ENCODE results near the gene KIAA0930.

The KIAA0930 gene

DNA sequence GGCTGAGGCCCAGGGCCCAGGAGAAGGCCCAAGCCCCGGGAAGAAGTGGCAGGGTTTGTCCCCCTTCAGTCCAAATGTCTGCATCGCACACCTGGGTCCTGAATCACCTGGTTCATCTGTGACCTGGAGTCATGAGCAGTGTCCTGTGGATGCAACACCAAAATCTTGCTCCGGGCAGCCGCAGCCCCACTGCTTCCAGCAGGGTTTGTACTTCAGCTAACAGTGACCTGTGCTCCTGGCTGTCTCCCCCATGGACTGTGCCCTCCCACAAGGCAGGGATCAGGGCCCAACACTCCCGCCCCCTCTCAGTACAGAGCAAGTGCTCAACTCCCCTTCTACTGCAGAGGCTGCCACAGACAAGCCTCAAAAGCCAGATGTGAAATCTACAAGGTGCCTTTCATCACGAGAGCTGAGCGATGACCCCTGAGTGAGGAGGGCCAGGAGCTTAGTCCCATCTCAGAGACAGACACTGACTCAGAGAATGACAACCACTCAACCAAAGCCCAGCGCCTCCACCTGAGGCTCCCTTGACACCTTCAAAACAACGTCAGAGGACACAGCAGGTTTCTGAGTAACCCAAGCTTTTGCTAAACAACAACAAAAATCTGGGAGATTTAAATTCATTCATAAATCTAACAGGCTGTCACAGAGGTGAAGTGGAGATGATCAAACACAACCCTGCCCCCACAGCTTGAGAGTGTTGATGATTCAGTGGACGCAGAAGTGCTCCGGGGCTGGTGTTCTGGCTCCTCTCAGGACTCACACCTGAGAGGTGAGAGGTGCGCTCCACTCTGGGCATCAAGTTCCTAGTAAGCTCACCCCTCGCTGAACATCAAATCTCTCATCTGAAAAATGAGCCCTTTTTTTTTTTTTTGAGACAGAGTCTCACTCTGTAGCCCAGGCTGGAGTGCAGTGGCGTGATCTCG is 3.4 kb downstream of the KIAA0930 start:
- DNase-seq (ENCODE audit: low read depth) = no peak

DNA sequence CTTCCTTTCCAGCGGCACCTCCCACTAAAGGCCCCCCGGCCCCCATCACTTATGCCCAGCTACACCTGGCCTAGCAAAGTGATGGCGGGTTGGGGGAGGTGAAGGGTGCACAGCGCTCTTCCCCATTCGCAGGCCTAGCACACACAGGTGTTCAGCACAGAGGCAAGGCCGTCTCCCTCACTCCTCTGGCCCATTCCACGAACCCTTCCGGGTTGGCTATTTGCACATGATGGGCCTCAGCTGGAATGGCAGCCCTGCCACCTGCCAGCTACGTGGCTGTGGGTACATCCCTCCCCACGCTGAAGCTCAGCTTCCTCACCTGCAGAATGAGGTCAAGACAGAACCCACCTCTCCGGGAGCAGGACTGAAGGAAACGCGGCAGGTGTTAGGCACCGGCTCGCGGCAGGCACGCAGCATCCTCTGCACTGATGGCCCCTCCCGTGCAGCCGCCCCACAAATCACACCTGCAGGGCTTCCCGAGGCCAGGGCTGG is 4.8 kb downstream of the KIAA0930 start:
- DNase-seq (ENCODE audit: low read depth) = no peak

DNA sequence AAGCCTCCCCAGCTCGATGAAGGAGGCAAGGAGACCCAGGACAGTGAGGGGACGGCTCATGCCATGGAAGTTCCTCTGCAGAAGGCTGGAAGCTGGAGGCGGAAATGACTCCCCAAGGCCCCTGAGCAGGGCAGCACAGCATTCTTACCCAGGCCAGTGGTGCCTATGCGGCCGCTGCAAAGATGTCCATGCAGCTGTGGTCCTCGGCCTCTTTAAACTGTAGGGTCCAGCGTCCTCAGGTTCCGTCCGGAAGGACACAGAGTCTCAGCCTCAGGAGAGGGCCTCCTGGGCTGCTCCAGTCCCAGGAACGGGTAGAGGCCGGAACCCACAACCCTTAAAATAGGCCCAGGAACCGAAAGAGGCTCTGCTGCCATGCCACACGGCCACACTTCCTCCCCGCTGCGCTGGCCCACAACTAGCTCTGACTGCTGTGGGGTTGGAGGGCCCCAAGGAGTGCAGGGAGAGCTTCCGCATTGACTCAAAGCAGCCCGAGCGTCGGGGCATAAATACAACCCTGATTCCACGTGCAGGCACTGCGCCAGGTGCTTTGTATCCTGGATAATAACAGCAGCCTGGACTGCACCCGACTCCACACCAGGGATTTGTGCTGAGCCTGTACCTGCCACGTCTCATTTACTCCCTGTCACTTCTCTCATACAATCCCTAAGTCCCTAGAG is 5.5 kb downstream of the KIAA0930 start:
- no peak for DNase-seq (ENCODE audit: low read depth)

DNA sequence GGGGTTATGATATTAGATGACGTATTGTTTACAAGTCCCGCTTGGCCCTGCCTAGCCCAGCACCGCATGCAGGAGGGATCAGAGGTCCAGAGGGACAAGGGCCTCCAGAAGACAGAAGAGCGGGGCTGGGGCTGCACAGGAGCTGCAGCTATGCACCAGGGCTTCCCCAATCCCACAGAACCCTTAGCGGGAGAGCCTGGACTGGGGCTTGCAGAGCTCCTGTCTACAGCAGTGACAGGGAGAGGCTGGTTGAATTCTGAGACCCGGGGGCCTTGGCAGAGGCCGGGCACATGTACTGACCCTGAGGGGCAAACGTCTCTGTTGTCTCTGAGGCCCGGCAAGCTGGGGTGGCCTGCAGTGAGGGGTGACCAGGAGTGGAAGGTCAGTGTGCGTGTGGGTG is 6.9 kb downstream of the KIAA0930 start:
- DNase-seq (ENCODE audit: low read depth) = no peak

DNA sequence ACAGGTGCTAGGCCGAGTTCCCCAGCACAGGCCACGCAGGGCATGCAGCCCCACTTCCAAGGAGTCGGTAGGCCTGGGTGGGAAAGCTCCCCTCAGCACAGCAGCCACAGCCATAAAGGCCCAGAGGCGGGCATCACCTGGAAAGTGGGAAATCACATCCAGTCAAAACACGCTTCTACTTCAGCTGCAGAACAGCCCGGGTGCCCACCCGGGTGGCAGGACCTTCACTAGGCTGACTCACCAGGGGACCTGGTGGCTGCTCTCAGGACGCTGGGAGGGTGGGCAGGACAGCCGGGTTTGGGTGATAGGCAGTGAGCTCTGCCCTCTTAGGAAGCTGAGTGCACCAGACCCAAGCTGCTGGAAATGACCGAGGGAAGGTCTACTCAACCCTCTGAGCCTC is 7.3 kb downstream of the KIAA0930 start:
- DNase-seq (ENCODE audit: low read depth) = no peak

DNA sequence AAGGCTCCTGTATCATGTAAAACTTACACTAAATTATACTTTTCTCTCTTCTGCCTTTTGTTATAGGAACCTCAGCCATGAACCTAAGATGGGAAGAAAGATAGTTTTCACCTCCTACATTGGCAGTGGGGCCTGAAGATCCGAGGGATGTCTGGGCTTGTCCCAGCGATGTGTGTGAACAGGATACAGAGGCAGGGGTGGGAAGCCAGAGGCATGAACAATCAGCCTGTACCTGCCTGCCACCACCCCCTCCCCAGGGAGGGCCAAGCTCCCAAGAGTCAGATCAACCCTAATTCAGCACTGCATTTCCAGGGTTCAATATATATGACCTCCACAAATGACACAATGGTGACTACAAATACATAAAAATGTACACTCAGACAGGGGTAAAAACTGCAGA is 9.4 kb downstream of the KIAA0930 start:
- no peak for DNase-seq (ENCODE audit: low read depth)

DNA sequence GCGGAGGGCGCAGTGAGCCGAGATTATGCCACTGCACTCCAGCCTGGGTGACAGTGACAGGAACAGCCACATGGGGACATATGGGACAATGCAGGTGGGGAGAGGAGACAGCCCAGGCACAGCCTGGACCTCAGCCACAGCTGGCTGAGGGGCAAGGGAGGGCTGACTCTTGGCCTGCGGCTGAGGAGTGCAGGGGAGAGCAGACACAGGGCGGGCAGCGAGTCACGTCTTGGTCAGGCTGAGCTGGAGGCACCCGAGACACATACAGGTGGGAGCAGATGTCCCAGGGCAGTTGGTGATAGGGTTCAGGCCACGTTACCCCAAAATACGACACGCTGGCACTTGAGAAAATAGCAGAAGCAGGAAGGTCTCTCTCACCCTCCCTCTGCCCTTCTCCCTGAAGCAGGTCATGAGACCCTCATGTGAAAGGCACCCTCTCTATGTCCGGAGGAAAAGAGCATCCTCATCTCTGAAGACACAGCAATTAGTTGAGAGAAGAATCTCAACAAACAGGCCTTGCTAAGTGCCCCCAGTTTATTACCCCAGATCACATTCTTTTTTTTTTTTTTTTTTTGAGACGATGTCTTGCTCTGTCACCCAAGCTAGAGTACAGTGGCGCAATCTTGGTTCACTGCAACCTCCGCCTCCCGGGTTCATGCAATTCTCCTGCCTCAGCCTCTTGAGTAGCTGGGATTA is 10.5 kb downstream of the KIAA0930 start:
- DNase-seq (ENCODE audit: low read depth) = no peak

DNA sequence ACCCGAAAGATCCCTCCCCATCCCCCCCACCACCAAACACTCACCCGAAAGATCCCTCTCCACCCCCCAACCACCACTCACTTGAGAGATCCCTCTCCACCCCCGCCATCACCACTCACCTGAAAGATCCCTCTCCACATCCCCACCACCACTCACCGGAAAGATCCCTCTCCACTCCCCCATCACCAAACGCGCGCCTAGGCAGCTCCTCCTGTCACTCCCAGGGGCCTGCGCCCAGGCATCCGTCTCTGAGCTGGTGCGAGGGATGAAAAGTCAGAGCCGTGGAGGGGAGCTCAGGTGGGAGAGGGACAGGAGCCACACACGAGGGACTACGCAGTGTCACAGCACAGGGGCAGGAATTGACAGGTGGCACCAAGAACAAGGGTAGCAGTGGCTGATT is 11.5 kb downstream of the KIAA0930 start:
- no peak for DNase-seq (ENCODE audit: low read depth)

- no peak for DNase-seq (ENCODE audit: low read depth)
Measured at GRCh38 chr22:45228401-45228754, 12.3 kb downstream of the KIAA0930 start.

GRCh38 chr22:45227645-45228400 is 12.9 kb downstream of the KIAA0930 start:
- DNase-seq (ENCODE audit: low read depth) = no peak

DNA sequence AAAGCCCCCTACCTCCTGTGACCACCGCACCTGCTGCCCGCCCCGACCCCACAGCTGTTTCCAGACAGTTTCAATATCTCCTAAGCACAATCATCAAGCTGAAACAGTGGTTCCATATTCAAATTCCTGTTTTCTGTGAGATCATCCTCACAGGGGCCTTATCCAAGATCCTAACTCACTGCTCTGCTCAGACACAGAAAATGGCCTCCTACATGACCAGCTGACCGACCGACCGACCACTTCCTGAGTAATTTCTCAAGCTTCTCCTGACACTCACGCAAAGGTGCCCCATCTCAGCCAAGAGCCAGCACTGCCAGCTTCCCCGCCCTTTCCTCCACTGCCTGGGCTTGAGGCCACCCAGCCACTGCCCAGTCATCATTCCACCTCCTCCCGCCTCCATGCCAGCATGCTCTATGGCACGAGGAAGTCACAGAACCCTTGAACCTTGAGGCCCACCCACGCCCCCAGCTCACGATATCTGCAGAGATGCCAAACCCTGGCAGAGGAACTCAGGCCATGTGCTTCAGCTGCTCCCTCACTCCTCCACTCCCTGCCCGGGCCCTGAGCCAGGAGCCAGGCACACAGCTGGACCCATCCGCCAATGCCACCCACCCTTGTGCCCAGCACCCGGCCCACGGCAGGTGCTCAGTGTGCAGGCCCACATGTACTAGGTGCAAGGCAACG is 14.0 kb downstream of the KIAA0930 start:
- no peak for DNase-seq (ENCODE audit: low read depth)

DNA sequence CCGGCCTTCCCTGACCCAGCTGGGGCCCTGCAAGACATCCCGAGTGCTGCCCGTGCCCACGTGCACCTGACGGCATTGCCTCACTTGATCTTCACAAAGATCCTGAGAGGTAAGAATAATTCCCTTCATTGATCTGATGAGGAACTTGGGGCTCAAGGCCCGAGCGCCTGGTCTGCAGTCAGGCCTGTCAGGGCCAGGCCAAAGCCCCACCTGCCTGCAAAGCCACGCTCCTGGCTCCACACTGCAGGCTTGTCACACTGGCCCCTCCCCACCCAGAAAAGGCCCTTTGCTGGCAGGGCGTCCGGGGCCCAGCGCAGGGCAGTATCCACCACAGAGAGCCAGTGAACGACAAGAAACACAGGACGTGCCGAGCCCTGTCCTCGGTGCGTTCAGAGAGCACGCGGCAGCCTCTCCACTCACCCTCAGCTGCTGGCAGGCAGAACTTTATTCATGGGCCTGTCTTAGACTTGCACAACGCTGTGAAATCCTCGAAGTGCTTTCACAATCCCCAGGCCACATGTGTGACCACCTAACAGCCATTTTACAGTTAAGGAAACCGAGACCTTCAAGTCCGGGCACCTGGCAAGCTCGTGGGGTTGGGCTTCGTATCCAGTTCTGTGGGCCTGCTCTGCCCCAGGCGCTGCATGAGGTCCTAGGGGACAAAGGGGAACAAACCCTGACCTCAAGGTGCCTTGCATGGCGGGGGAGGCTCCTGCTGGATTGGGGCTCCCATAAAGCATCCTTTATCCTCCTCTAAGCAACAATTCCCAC is 14.8 kb downstream of the KIAA0930 start:
- DNase-seq (ENCODE audit: low read depth) = no peak

- DNase-seq (ENCODE audit: low read depth) = no peak
Measured at GRCh38 chr22:45224988-45225731, 15.5 kb downstream of the KIAA0930 start.

DNA sequence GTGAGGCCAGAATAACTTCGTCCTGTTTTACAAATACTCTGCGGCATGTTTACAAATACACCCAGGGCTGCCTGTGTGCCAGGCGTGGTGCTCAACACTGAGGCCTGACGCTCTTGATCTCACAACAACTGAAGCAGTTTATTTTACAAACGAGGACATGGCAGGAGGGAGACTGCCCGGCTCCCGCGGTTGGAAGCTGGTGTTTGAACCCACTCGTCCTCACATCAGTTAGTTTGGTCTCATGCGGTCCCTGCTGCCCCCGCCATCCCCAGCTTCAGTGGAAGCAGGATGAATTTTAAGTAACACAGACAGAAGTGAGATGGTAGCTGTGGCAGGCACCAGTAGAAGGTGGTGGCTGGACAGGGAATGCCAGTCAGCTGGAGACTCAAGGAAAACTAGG is 16.4 kb downstream of the KIAA0930 start:
- DNase-seq (ENCODE audit: low read depth) = no peak

- DNase-seq (ENCODE audit: low read depth) = no peak
Measured at GRCh38 chr22:45223304-45224117, 17.2 kb downstream of the KIAA0930 start.

- no peak for DNase-seq (ENCODE audit: low read depth)
Measured at GRCh38 chr22:45221201-45221600, 19.5 kb downstream of the KIAA0930 start.

DNA sequence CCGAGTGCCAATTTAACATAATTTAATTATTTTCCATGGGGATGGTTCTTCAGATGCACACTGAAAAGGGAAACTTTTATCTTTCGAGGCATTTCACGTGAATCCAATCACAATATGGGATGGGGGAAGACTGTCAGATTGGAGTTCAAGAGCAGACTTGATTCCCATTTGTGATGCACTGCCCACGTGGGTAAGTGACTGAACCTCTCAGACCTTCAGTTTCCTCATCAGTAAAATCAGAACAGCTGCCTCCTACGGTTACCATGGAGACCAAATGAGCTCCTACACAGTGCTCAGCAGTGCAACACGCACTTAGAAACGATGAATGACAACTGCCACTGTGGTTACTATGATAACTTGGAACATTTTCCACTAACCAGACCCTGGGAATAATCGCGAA is 21.7 kb downstream of the KIAA0930 start:
- DNase-seq (ENCODE audit: low read depth) = no peak

DNA sequence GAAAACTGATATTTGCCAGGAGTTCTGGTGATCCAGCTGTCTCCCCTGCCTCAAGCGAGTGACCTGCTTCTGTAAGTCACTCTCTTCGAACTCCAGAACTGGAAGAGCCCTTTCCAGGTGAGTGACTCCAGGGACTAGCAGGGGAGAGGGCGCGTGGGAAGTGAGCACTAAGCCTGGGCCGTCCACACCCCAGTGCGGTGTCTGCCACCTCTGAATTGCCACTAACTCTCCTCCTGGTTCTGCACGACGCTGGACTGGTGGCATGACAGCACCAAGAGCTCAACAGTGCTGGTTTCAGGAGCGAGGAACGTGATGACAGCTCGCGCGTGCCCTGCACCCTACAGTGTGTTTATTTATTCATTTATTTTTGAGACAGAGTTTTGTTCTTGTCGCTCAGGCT is 22.9 kb downstream of the KIAA0930 start:
- DNase-seq (ENCODE audit: low read depth) = no peak

DNA sequence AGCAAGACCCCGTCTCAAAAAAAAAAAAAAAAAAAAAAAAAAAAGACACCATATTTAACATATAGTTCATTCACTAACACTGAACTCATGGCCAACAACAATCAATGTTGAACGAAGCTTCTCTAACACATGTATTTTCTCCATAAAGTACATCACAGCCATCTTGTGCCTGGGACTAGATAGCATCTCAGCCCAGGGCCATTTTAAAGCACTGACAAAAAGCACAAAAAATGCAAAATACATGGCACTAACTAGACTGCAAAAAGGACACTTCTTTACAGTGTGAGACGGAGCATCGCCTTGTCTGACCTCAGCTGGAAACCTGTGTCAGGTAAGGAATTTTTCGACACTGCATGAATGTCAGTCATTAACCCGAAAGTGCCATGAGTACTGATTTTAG is 23.3 kb downstream of the KIAA0930 start:
- no peak for DNase-seq (ENCODE audit: low read depth)

Data from ELR (cell line).